GM21576 (cell line): ENCODE data around the gene ACTN4.

Experiments used
- ATAC-seq: cut with Tn5 transposase; IDR thresholded peaks from one replicate; pipeline ENCODE4 v1.9.1; 2021; ENCODE audit warnings: mild to moderate bottlenecking, moderate library complexity; ENCODE audit not compliant: unreplicated experiment

Gene ACTN4

GRCh38 chr19:38660724-38661123 is 13.3 kb downstream of the ACTN4 start:
- no peak for ATAC-seq

- ATAC-seq, result no peak
These were observed 13.7 kb downstream of the ACTN4 start for GRCh38 chr19:38661136-38661535.

- ATAC-seq, result no peak
These were observed 14.5 kb downstream of the ACTN4 start for GRCh38 chr19:38661996-38662395.

GRCh38 chr19:38662537-38663155 is 15.2 kb downstream of the ACTN4 start:
- no peak for ATAC-seq

GRCh38 chr19:38663156-38663651 is 15.8 kb downstream of the ACTN4 start:
- ATAC-seq, result no peak

GRCh38 chr19:38663957-38664502 is 16.6 kb downstream of the ACTN4 start:
- no peak for ATAC-seq

GRCh38 chr19:38664503-38665211 is 17.2 kb downstream of the ACTN4 start:
- no peak for ATAC-seq

- ATAC-seq, result no peak
These were observed 17.9 kb downstream of the ACTN4 start for GRCh38 chr19:38665219-38665931.

GRCh38 chr19:38665950-38666662 is 18.7 kb downstream of the ACTN4 start:
- no peak for ATAC-seq

GRCh38 chr19:38666663-38667511 is 19.4 kb downstream of the ACTN4 start:
- no peak for ATAC-seq

- no peak for ATAC-seq
These were observed 20.3 kb downstream of the ACTN4 start for GRCh38 chr19:38667661-38668171.

GRCh38 chr19:38669552-38669951 is 22.1 kb downstream of the ACTN4 start:
- ATAC-seq, result no peak

- ATAC-seq, result no peak
These were observed 23.5 kb downstream of the ACTN4 start for GRCh38 chr19:38670921-38671398.

GRCh38 chr19:38671654-38672053 is 24.2 kb downstream of the ACTN4 start:
- no peak for ATAC-seq

GRCh38 chr19:38673030-38673429 is 25.6 kb downstream of the ACTN4 start:
- ATAC-seq, result no peak

- no peak for ATAC-seq
These were observed 27.1 kb downstream of the ACTN4 start for GRCh38 chr19:38674388-38675171.

GRCh38 chr19:38675611-38676010 is 28.2 kb downstream of the ACTN4 start:
- no peak for ATAC-seq

GRCh38 chr19:38676023-38676877 is 28.8 kb downstream of the ACTN4 start:
- no peak for ATAC-seq
